Bronchial epithelial cell (primary cell): ENCODE data around the gene UBL4A. TPM values are rescaled to one million over a fixed set of nuclear protein-coding genes. Genes with fewer than 3 reads are reported as not detected.

Experiments used
- DNase-seq: peaks from one replicate; pipeline ENCODE4 v3.0.0-alpha.2; 2010; ENCODE audit warnings: low read depth
- FAIRE-seq: peaks from 2 replicates; lab custom pipeline; 2011; peaks lifted over from hg19 to GRCh38; lab: Jason Lieb, UNC
- H3K27me3 ChIP-seq: 2 replicates; pipeline ENCODE4 v1.5.1; 2011; ENCODE audit warnings: low read length; ENCODE audit not compliant: control insufficient read depth, insufficient read depth
- H3K36me3 ChIP-seq: 2 replicates; pipeline ENCODE4 v1.5.1; 2011; ENCODE audit warnings: low read length; ENCODE audit not compliant: control insufficient read depth, insufficient read depth
- H3K4me3 ChIP-seq: 2 replicates; pipeline ENCODE4 v1.5.1; 2011; ENCODE audit warnings: mild to moderate bottlenecking, low read depth, low read length, control low read depth
- total RNA-seq: library from RNA; depleted of rRNA; stranded (reverse); fragments of >200 nt; gene quantifications from 2 replicates; pipeline ENCODE4 v1.2.1, GENCODE V29; 2014
- TF ChIP-seq, protein P1 (sequence below): IDR thresholded peaks from 2 replicates; pipeline ENCODE4 v1.5.1; 2011; ENCODE audit warnings: mild to moderate bottlenecking, moderate library complexity, low read length, control low read depth, inconsistent platforms; ENCODE audit not compliant: insufficient read depth, severe bottlenecking

UBL4A gene
- total RNA-seq, 1 donor from 2014 or later = 59.2 TPM

DNA sequence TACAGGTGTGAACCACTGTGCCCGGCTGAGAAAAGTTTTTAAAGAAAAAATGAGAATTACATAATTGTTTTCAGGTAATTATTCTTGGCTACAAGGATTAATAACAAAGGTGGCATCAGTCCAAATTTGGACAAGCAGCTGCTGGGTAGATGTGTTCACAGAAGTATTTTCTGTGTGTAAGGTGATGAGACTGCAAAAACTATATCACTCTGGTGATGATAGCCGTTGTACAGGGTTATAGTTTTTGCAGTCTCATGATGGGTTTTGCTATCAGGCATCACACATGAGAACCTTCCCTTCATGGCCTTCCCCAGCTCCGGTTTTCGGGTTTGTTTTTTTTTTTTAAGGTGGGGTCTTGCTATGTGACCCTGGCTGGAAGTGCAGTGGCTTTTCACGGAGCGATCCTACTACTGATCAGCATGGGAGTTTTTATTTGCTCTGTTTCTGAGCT is 9.1 kb upstream of the UBL4A start:
- FAIRE-seq (no peak), DNase-seq (no peak)
- TF ChIP-seq, protein P1, sequence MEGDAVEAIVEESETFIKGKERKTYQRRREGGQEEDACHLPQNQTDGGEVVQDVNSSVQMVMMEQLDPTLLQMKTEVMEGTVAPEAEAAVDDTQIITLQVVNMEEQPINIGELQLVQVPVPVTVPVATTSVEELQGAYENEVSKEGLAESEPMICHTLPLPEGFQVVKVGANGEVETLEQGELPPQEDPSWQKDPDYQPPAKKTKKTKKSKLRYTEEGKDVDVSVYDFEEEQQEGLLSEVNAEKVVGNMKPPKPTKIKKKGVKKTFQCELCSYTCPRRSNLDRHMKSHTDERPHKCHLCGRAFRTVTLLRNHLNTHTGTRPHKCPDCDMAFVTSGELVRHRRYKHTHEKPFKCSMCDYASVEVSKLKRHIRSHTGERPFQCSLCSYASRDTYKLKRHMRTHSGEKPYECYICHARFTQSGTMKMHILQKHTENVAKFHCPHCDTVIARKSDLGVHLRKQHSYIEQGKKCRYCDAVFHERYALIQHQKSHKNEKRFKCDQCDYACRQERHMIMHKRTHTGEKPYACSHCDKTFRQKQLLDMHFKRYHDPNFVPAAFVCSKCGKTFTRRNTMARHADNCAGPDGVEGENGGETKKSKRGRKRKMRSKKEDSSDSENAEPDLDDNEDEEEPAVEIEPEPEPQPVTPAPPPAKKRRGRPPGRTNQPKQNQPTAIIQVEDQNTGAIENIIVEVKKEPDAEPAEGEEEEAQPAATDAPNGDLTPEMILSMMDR = no peak
- H3K36me3 ChIP-seq = no peaks in the 10 kb centered on the region
- no peak overlapping the region for H3K4me3 ChIP-seq
- H3K27me3 ChIP-seq = no peaks in the 10 kb centered on the region

- TF ChIP-seq, protein P1 = no peak
- Histone ChIP-seq H3K27me3 (no peaks in the 10 kb centered on the region), H3K4me3 (no peak overlapping the region), H3K36me3 (no peaks in the 10 kb centered on the region)
- no peak for FAIRE-seq
- DNase-seq = no peak
Measured at GRCh38 chrX:154494715-154495114, 8.3 kb upstream of the UBL4A start.

- DNase-seq = peak; percentile 84
- Histone ChIP-seq H3K36me3 (peaks cover 3% of the 10 kb centered on the region), H3K27me3 (no peaks in the 10 kb centered on the region), H3K4me3 (peak within 1 kb of the TSS; percentile 55)
- TF ChIP-seq, protein P1 = no peak
- no peak for FAIRE-seq
Measured at GRCh38 chrX:154490414-154491083, 4.1 kb upstream of the UBL4A start, which contains the start of gene SLC10A3. SLC10A3 (minus strand) TSS chrX:154490629; CDS start chrX:154488940, 1,689 bp downstream.

GRCh38 chrX:154490021-154490413 is 3.6 kb upstream of the UBL4A start:
- Histone ChIP-seq H3K4me3 (peak overlapping the region; percentile 52), H3K36me3 (peaks cover 8% of the 10 kb centered on the region), H3K27me3 (no peaks in the 10 kb centered on the region)
- FAIRE-seq (no peak), DNase-seq (peak; percentile 26)
- TF ChIP-seq, protein P1 = no peak

DNA sequence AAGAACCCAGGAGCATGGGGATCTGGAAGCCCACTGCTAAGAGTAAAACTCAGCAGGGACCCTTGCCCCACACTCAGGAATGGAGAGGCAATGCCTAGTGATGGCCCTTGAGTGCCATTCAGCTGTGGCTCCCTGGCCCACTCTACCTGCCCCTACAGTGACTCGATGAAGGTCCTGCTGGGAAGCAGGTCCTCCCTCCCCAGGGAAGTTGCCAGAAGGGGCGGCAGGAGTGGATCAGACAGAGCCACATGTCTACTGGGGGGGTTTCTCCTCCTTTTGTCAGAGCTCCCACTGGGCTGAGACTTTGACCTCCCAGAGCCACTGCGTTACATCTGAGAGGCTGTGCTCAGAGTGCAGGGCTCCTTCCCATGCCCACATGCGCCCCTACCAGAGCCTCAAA is 2.8 kb upstream of the UBL4A start:
- TF ChIP-seq, protein P1 = no peak
- H3K27me3 ChIP-seq = no peaks in the 10 kb centered on the region
- DNase-seq (no peak), FAIRE-seq (no peak)
- peaks cover 8% of the 10 kb centered on the region for H3K36me3 ChIP-seq
- H3K4me3 ChIP-seq = peak overlapping the region; percentile 52
